HepG2 (cell line): Measurements from ENCODE around the gene TBL3. TPM values are rescaled to one million over a fixed set of nuclear protein-coding genes. Genes with fewer than 3 reads are reported as not detected.

Experiments
- ARNT2 ChIP-seq: sonication (generic); formaldehyde crosslinking; IDR thresholded peaks from 2 replicates; pipeline ENCODE4 v1.8.0; 2022; ENCODE audit warnings: mild to moderate bottlenecking, low read depth, missing genetic modification reagents, moderate library complexity
- ATF7 ChIP-seq, 2 experiments: fragments of 450-650 bp in 1 of 2; sonication (generic) in 1 of 2; formaldehyde crosslinking in 1 of 2; IDR thresholded peaks; 2 replicates each; pipeline versions ENCODE4 v1.4.0 to v1.6.1; 2016 to 2020; ENCODE audit warnings: antibody characterized with exemption in 1 of 2, mild to moderate bottlenecking in 1 of 2, missing genetic modification reagents in 1 of 2
- CC2D1A ChIP-seq: sonication (generic); formaldehyde crosslinking; IDR thresholded peaks from 2 replicates; pipeline ENCODE4 v1.8.1; 2023; ENCODE audit warnings: mild to moderate bottlenecking, missing genetic modification reagents
- GABPA ChIP-seq, 2 experiments: IDR thresholded peaks; 2 replicates each; pipeline ENCODE4 v1.6.1; 2011 to 2016; ENCODE audit warnings: low read depth in 2 of 2, low read length in 1 of 2, missing biosample characterization in 1 of 2, missing genetic modification characterization in 1 of 2
- HHEX ChIP-seq: IDR thresholded peaks from 2 replicates; pipeline ENCODE4 v1.6.1; 2016; ENCODE audit warnings: control low read depth
- KDM5B ChIP-seq: sonication (generic); formaldehyde crosslinking; IDR thresholded peaks from 2 replicates; pipeline ENCODE4 v1.4.0; 2020; ENCODE audit warnings: missing genetic modification reagents, mild to moderate bottlenecking, borderline replicate concordance
- NFE2L2 ChIP-seq: fragments of 150-350 bp; IDR thresholded peaks from 2 replicates; pipeline ENCODE4 v1.6.1; 2014; ENCODE audit warnings: low read length
- ZSCAN22 ChIP-seq: sonication (generic); formaldehyde crosslinking; IDR thresholded peaks from 2 replicates; pipeline ENCODE4 v1.4.0; 2020; ENCODE audit warnings: mild to moderate bottlenecking, missing genetic modification reagents
- polyA plus RNA-seq, 8 experiments: library from polyadenylated mRNA; depleted of rRNA in 3 of 8; stranded (reverse) in 7 of 8; unstranded in 1 of 8; fragments of >200 nt; fragmentation: Illumina TruSeq in 4 of 8; extraction: Trizol in 4 of 8; gene quantifications; 2 replicates each; pipeline versions ENCODE4 v1.2.1 to v1.2.3, GENCODE V29; 2011 to 2016; ENCODE audit warnings: low read depth in 4 of 8, missing spikeins in 1 of 8, mixed read lengths in 1 of 8; ENCODE audit not compliant: insufficient read depth in 1 of 8
- total RNA-seq, 5 experiments: library from RNA; depleted of rRNA; stranded (reverse); fragments of >200 nt; fragmentation: Illumina TruSeq; extraction: Trizol; gene quantifications; 2 replicates each; pipeline ENCODE4 v1.2.3, GENCODE V29; 2016; ENCODE audit warnings: low read depth in 1 of 5
- TF ChIP-seq, protein P1 (sequence below): sonication (generic); formaldehyde crosslinking; IDR thresholded peaks from 2 replicates; pipeline ENCODE4 v1.4.0; 2020; ENCODE audit warnings: missing genetic modification reagents, borderline replicate concordance
- TF ChIP-seq, protein P2 (sequence below): sonication (generic); formaldehyde crosslinking; IDR thresholded peaks from 2 replicates; pipeline ENCODE4 v1.5.1; 2020; ENCODE audit warnings: missing genetic modification reagents, mild to moderate bottlenecking, borderline replicate concordance
- TF ChIP-seq, protein P3 (sequence below): sonication (generic); formaldehyde crosslinking; IDR thresholded peaks from 2 replicates; pipeline ENCODE4 v1.8.1; 2023; ENCODE audit warnings: mild to moderate bottlenecking, missing genetic modification reagents

The TBL3 gene
- total and polyA plus RNA-seq, 2 of the 13 experiments (the other 11 are each of a cell fraction or from before 2014, with no cell fraction given): 16.8 to 38.0 TPM

DNA sequence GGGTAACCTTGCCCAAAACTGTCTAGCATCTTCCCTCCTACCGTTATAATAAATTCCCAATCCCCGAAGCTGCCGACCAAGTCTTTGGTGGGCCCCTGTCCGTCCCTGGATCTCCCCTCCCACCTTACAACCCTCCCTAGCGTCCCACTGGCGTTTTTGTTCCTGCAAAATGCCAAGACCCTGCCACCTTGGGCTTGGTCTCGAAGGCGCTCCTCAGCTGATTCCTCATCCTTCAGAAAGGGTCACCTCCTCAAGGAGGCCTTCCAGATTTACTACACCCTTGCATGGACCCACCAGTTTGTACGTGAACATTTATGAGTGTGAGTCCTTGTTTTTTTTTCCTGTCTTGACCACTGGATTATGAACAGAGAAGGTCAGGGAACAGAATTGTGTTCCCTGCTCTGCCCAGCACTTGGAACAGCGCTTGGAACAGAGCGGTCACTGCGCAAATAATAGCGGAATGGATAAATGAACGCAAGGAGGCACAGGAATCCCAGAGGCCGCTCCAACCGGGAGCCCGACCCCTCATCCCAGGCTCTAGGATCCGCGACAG lies 11.2 kb downstream of the TBL3 start (continued):
- TF ChIP-seq, protein P1, sequence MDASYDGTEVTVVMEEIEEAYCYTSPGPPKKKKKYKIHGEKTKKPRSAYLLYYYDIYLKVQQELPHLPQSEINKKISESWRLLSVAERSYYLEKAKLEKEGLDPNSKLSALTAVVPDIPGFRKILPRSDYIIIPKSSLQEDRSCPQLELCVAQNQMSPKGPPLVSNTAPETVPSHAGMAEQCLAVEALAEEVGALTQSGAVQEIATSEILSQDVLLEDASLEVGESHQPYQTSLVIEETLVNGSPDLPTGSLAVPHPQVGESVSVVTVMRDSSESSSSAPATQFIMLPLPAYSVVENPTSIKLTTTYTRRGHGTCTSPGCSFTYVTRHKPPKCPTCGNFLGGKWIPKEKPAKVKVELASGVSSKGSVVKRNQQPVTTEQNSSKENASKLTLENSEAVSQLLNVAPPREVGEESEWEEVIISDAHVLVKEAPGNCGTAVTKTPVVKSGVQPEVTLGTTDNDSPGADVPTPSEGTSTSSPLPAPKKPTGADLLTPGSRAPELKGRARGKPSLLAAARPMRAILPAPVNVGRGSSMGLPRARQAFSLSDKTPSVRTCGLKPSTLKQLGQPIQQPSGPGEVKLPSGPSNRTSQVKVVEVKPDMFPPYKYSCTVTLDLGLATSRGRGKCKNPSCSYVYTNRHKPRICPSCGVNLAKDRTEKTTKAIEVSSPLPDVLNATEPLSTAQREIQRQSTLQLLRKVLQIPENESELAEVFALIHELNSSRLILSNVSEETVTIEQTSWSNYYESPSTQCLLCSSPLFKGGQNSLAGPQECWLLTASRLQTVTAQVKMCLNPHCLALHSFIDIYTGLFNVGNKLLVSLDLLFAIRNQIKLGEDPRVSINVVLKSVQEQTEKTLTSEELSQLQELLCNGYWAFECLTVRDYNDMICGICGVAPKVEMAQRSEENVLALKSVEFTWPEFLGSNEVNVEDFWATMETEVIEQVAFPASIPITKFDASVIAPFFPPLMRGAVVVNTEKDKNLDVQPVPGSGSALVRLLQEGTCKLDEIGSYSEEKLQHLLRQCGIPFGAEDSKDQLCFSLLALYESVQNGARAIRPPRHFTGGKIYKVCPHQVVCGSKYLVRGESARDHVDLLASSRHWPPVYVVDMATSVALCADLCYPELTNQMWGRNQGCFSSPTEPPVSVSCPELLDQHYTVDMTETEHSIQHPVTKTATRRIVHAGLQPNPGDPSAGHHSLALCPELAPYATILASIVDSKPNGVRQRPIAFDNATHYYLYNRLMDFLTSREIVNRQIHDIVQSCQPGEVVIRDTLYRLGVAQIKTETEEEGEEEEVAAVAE (CRISPR knock-in tag): no peak
- TF ChIP-seq NFE2L2 (no peak), CC2D1A (no peak), KDM5B (CRISPR knock-in tag) (no peak), HHEX (CRISPR knock-in tag) (no peak), ZSCAN22 (CRISPR knock-in tag) (no peak), ARNT2 (CRISPR knock-in tag) (no peak), GABPA (IDR thresholded peaks at IDR 0.05; ENCODE audit: low read depth, low read length) (no peak), GABPA (CRISPR knock-in tag; IDR thresholded peaks at IDR 0.05; ENCODE audit: low read depth) (no peak), ATF7 (IDR thresholded peaks at IDR 0.05) (no peak), ATF7 (CRISPR knock-in tag; IDR thresholded peaks at IDR 0.05) (no peak)
- TF ChIP-seq, protein P2, sequence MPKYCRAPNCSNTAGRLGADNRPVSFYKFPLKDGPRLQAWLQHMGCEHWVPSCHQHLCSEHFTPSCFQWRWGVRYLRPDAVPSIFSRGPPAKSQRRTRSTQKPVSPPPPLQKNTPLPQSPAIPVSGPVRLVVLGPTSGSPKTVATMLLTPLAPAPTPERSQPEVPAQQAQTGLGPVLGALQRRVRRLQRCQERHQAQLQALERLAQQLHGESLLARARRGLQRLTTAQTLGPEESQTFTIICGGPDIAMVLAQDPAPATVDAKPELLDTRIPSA (CRISPR knock-in tag): no peak
- TF ChIP-seq, protein P3, sequence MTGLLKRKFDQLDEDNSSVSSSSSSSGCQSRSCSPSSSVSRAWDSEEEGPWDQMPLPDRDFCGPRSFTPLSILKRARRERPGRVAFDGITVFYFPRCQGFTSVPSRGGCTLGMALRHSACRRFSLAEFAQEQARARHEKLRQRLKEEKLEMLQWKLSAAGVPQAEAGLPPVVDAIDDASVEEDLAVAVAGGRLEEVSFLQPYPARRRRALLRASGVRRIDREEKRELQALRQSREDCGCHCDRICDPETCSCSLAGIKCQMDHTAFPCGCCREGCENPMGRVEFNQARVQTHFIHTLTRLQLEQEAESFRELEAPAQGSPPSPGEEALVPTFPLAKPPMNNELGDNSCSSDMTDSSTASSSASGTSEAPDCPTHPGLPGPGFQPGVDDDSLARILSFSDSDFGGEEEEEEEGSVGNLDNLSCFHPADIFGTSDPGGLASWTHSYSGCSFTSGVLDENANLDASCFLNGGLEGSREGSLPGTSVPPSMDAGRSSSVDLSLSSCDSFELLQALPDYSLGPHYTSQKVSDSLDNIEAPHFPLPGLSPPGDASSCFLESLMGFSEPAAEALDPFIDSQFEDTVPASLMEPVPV (CRISPR knock-in tag): peak; percentile 51; the same call in 1 of the 2 replicates
- TF ChIP-seq, all 625 proteins: peak for 22
